GM19372 (cell line): ENCODE measurements around the gene GSTA1.
"Not testable (repeated sequence)": the region's sequence is repeated elsewhere in the genome, so short reads cannot be mapped to it uniquely, and the experiment has no call there.

Experiments used
- ATAC-seq: cut with Tn5 transposase; IDR thresholded peaks from one replicate; pipeline ENCODE4 v1.9.1; 2021; ENCODE audit warnings: mild to moderate bottlenecking, low read depth, moderate library complexity; ENCODE audit not compliant: unreplicated experiment

Gene GSTA1

GRCh38 chr6:52809777-52810176 is 6.2 kb upstream of the GSTA1 start:
- ATAC-seq: not testable (repeated sequence)

- ATAC-seq: no peak
Observed at GRCh38 chr6:52808660-52809059, 5.0 kb upstream of the GSTA1 start.

GRCh38 chr6:52802806-52803205 is 810 bp downstream of the GSTA1 start:
- ATAC-seq: no peak

- ATAC-seq: no peak
Observed at GRCh38 chr6:52801188-52801841, 2.3 kb downstream of the GSTA1 start.

GRCh38 chr6:52799272-52799671 is 4.3 kb downstream of the GSTA1 start:
- not testable (repeated sequence) for ATAC-seq

GRCh38 chr6:52794366-52794765 is 9.2 kb downstream of the GSTA1 start:
- ATAC-seq: not testable (repeated sequence)

GRCh38 chr6:52790861-52791260 is 12.8 kb downstream of the GSTA1 start:
- ATAC-seq: no peak

GRCh38 chr6:52789658-52790057 is 14.0 kb downstream of the GSTA1 start:
- not testable (repeated sequence) for ATAC-seq

- no peak for ATAC-seq
Observed at GRCh38 chr6:52788478-52788877, 15.1 kb downstream of the GSTA1 start.

GRCh38 chr6:52787917-52788316 is 15.7 kb downstream of the GSTA1 start:
- ATAC-seq: no peak

GRCh38 chr6:52786249-52786956 is 17.2 kb downstream of the GSTA1 start:
- no peak for ATAC-seq

GRCh38 chr6:52782696-52783274 is 20.8 kb downstream of the GSTA1 start:
- not testable (repeated sequence) for ATAC-seq

GRCh38 chr6:52782209-52782608 is 21.4 kb downstream of the GSTA1 start:
- not testable (repeated sequence) for ATAC-seq

- no peak for ATAC-seq
Observed at GRCh38 chr6:52779237-52779636, 24.4 kb downstream of the GSTA1 start.

- ATAC-seq: not testable (repeated sequence)
Observed at GRCh38 chr6:52776711-52777351, 26.8 kb downstream of the GSTA1 start.

GRCh38 chr6:52769399-52769798 is 34.2 kb downstream of the GSTA1 start:
- ATAC-seq: not testable (repeated sequence)

- ATAC-seq: not testable (repeated sequence)
Observed at GRCh38 chr6:52767658-52768057, 36.0 kb downstream of the GSTA1 start.

- ATAC-seq: not testable (repeated sequence)
Observed at GRCh38 chr6:52763322-52763916, 40.2 kb downstream of the GSTA1 start, which contains the start of gene GSTA2. TSS of gene GSTA2 (minus strand) at chr6:52763475. CDS start at chr6:52757947, 5,528 bp downstream.

GRCh38 chr6:52761673-52762491 is 41.7 kb downstream of the GSTA1 start:
- ATAC-seq: not testable (repeated sequence)
